ENCODE measurements around the gene CPNE9.

CPNE9 gene

DNA sequence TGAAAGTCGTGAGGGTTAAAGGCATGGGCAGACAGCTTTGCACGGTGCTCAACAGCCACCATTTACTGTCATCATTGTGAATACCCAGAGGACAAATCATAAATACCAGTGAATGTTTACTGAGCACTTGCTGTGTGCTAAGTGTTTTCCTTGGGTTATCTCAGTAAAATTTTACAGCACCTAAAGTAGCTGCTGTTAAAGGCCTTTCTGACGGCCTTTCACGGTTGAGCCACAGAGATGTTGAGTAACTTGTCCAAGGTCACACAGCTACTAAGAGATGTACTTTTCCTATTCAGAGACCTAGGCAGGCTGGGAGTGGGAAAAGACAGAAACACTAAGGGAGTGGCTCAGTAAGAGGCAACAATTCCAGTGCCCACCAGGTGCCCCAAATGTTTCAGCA is 393 bp upstream of the CPNE9 start:
- FAIRE-seq (no peak), DNase-seq (ENCODE audit: insufficient read length, low spot score) (no peak)
- TF ChIP-seq, protein P1, sequence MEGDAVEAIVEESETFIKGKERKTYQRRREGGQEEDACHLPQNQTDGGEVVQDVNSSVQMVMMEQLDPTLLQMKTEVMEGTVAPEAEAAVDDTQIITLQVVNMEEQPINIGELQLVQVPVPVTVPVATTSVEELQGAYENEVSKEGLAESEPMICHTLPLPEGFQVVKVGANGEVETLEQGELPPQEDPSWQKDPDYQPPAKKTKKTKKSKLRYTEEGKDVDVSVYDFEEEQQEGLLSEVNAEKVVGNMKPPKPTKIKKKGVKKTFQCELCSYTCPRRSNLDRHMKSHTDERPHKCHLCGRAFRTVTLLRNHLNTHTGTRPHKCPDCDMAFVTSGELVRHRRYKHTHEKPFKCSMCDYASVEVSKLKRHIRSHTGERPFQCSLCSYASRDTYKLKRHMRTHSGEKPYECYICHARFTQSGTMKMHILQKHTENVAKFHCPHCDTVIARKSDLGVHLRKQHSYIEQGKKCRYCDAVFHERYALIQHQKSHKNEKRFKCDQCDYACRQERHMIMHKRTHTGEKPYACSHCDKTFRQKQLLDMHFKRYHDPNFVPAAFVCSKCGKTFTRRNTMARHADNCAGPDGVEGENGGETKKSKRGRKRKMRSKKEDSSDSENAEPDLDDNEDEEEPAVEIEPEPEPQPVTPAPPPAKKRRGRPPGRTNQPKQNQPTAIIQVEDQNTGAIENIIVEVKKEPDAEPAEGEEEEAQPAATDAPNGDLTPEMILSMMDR (IDR thresholded peaks at IDR 0.05; ENCODE audit: insufficient read depth, missing control alignments) = no peak

DNA sequence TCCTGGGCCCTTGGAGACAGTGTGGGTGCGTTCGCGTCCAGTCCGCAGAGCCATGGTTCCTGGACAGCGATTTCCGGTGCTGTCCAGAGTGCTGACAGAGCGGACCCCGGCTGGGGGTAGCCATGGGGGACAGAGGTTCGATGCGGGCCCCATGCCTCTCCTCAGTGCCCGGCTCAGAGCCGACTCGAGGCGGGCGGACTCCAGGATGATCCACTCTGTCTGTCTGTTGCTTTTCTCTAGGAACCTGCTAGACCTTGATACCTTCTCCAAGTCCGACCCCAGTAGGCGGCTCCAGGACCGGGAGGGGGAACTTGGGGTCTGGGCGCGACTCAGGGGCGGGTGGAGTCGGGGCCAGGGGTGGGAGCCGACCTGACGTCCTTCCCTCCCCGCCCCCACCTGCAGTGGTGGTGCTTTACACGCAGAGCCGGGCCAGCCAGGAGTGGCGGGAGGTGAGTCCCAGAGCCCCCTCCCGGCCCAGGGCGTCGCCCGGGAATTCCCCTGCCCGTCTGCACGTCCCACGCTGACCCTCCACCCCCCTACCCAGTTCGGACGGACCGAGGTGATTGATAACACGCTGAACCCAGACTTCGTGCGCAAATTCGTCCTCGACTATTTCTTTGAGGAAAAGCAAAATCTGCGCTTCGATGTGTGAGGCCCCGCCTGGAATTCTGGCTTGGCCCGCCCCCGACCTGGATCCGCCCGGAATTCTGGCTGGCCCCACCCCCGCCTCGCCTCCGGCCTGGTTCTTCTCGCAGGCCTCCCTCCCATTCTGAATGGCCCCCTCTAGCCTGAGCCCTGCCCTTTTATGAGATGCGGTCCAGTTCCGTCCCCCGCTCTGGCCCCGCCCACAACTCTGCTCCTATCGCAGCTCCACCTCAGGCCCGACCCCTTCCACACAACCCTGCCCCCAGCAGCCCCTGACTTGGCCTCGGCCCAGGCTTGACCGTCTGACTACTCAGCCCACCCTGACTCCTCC is 1.0 kb downstream of the CPNE9 start:
- DNase-seq (ENCODE audit: insufficient read length, low spot score) (no peak), FAIRE-seq (no peak)
- TF ChIP-seq, protein P1 (IDR thresholded peaks at IDR 0.05; ENCODE audit: insufficient read depth, missing control alignments) = no peak

DNA sequence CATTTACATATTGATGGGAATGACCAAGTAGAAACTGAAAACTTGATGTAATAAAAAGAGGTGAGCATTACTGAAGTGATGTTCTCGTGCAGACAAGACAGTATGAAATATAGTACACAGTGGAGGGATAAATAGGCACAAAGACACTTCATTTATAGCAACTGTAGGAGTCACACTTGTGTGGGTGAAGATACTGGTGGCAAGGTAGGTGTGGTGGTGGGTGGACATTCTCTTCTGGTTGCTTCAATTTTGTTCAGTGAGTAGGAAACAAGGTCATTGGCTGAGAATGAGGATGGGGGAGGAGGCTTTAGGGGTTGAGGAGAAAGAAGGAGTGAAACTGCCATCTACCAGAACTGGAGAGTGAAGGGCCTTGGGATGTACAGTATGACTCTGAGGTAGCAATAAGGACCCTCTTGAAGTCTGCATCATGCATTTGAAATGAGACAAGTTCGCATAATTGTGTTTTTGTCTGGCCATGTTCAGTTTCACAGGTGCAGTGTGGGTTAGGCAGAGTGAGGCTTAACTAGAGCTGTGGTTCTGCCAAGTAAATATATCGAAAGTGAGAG is 6.6 kb downstream of the CPNE9 start:
- no peak for FAIRE-seq
- DNase-seq (ENCODE audit: insufficient read length, low spot score) = no peak
- TF ChIP-seq, protein P1 (IDR thresholded peaks at IDR 0.05; ENCODE audit: insufficient read depth, missing control alignments) = no peak

DNA sequence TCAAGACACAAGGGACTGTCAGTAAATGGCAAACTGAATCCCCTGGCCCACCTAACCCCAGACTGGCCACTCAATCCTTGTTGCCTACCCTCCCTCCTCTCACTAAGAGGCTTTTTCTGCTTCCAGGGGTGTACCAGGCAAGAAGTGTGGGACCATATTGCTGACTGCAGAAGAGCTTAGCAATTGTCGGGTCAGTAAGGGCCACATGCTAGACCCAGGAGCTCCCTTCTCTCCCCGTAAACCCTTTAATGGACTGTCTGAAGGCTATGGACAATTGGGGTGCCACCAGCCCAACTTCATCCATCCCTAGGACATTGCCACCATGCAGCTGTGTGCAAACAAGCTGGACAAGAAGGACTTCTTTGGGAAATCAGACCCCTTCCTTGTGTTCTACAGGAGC is 8.8 kb downstream of the CPNE9 start:
- DNase-seq (ENCODE audit: insufficient read length, low spot score) (no peak), FAIRE-seq (no peak)
- TF ChIP-seq, protein P1 (IDR thresholded peaks at IDR 0.05; ENCODE audit: insufficient read depth, missing control alignments) = no peak

DNA sequence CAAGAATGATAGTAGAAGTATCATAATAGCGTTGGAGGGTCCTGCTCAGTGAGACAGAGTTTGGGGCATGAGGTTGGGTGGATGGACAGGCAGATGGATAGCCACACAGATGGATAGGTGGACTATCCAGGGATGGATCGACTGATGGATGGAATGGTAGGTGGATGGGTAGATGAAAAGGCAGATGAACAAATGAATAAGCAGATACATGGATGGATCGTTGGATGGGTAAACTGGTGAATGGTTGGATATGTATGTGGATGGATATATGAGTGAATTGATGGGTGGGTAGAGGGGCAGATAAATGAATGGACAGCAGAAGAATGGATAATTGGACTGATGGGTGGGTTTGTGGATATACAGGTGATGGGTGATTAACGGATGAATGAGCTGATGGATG is 9.5 kb downstream of the CPNE9 start:
- FAIRE-seq (no peak), DNase-seq (ENCODE audit: insufficient read length, low spot score) (no peak)
- TF ChIP-seq, protein P1 (IDR thresholded peaks at IDR 0.05; ENCODE audit: insufficient read depth, missing control alignments) = no peak

DNA sequence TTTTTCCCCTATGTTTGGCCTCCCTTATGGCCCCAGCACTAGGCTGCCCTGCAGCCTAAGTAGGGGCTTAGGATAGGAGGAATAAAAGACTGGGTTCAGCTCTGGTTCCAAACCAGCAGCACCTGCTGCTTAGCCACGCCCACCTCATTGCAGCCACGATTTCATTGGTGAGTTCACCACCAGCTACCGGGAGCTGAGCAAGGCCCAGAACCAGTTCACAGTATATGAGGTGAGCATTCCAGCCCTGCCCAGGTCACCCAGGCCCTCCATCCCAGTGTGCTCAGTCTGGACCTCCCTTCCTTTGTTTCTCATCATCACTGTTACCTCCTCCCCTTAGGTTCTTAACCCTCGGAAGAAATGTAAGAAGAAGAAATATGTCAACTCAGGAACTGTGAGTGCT is 11.5 kb downstream of the CPNE9 start:
- FAIRE-seq (no peak), DNase-seq (ENCODE audit: insufficient read length, low spot score) (no peak)
- TF ChIP-seq, protein P1 (IDR thresholded peaks at IDR 0.05; ENCODE audit: insufficient read depth, missing control alignments) = no peak
